PC-3 (cell line): ENCODE results near the gene LTBR. TPM values are rescaled to one million over a fixed set of nuclear protein-coding genes. Genes with fewer than 3 reads are reported as not detected.

Experiments
- ATAC-seq: fragments of 200-7000 bp; cut with Tn5 transposase; 2 replicates; pipeline ENCODE4 v1.9.1; 2020; ENCODE audit warnings: mild to moderate bottlenecking, moderate library complexity
- BruUV-seq: library from RNA; stranded (reverse); fragments of 400-500 nt; replicated peaks from 2 replicates; lab custom pipeline; 2021; lab: Mats Ljungman, UMichigan
- CTCF ChIA-PET: fragments of 300-600 bp; sonication (Branson Sonifier 250); formaldehyde crosslinking; loops from one replicate; lab custom pipeline; 2022; ENCODE audit warnings: antibody characterized with exemption; lab: Charles Lee
- POLR2A ChIA-PET: fragments of 300-600 bp; sonication (Branson Sonifier 250); formaldehyde crosslinking; loops from one replicate; lab custom pipeline; 2022; ENCODE audit warnings: antibody characterized with exemption; ENCODE audit not compliant: unreplicated experiment; lab: Charles Lee
- DNase-seq: peaks from one replicate; pipeline ENCODE4 v3.0.0-alpha.2; 2015
- H2AFZ ChIP-seq: fragments of 300-600 bp; sonication (generic); 2 replicates; pipeline ENCODE4 v1.6.0; 2016; ENCODE audit warnings: antibody characterized with exemption, low read length
- H3F3A ChIP-seq: fragments of 300-600 bp; sonication (generic); one replicate; pipeline ENCODE4 v1.6.0; 2017; ENCODE audit warnings: antibody characterized with exemption, low read length, control low read depth, mild to moderate bottlenecking; ENCODE audit not compliant: unreplicated experiment
- H3K27ac ChIP-seq: fragments of 300-600 bp; sonication (generic); 2 replicates; pipeline ENCODE4 v1.5.1; 2016; ENCODE audit warnings: mild to moderate bottlenecking, low read length
- H3K27me3 ChIP-seq: fragments of 300-600 bp; sonication (generic); 2 replicates; pipeline ENCODE4 v1.6.1; 2016; ENCODE audit warnings: low read length, mixed read lengths
- H3K36me3 ChIP-seq: fragments of 300-600 bp; sonication (generic); 2 replicates; pipeline ENCODE4 v1.6.1; 2016; ENCODE audit warnings: low read depth, mixed run types, low read length, mixed read lengths
- H3K4me1 ChIP-seq: fragments of 300-600 bp; sonication (generic); 2 replicates; pipeline ENCODE4 v1.5.1; 2016; ENCODE audit warnings: low read length; ENCODE audit not compliant: insufficient read depth
- H3K4me2 ChIP-seq: fragments of 300-600 bp; sonication (generic); 2 replicates; pipeline ENCODE4 v1.6.0; 2016; ENCODE audit warnings: low read length
- H3K4me3 ChIP-seq: fragments of 300-600 bp; sonication (generic); 2 replicates; pipeline ENCODE4 v1.5.1; 2016; ENCODE audit warnings: mild to moderate bottlenecking, low read length, mixed read lengths
- H3K79me2 ChIP-seq: fragments of 300-600 bp; sonication (generic); 2 replicates; pipeline ENCODE4 v1.6.1; 2017; ENCODE audit warnings: low read length, mixed read lengths
- H3K9ac ChIP-seq: fragments of 300-600 bp; sonication (generic); 2 replicates; pipeline ENCODE4 v1.6.0; 2016; ENCODE audit warnings: mild to moderate bottlenecking, low read length
- H3K9me2 ChIP-seq: fragments of 300-600 bp; sonication (generic); replicated peaks from 2 replicates; pipeline ENCODE4 v1.6.1; 2016; ENCODE audit warnings: mixed run types, low read length, mixed read lengths
- H3K9me3 ChIP-seq: fragments of 300-600 bp; sonication (generic); 2 replicates; pipeline ENCODE4 v1.6.1; 2016; ENCODE audit warnings: low read length, mixed read lengths
- H4K20me1 ChIP-seq: fragments of 300-600 bp; sonication (generic); 2 replicates; pipeline ENCODE4 v1.6.1; 2016; ENCODE audit warnings: low read length, mixed read lengths
- CTCF ChIP-seq: fragments of 300-600 bp; sonication (generic); conservative IDR thresholded peaks from 2 replicates; pipeline ENCODE4 v1.5.1; 2017; ENCODE audit warnings: antibody characterized with exemption, low read depth, mild to moderate bottlenecking, low read length
- EZH2 ChIP-seq: fragments of 300-600 bp; sonication (generic); IDR thresholded peaks from one replicate; pipeline ENCODE4 v1.6.1; 2017; ENCODE audit warnings: antibody characterized with exemption, mild to moderate bottlenecking, low read length; ENCODE audit not compliant: unreplicated experiment
- EZH2phosphoT487 ChIP-seq: fragments of 300-600 bp; sonication (generic); IDR thresholded peaks from 2 replicates; pipeline ENCODE4 v1.6.1; 2018; ENCODE audit warnings: mild to moderate bottlenecking, antibody characterized with exemption, low read length, borderline replicate concordance
- intact Hi-C: fragments of 100-400 bp; cut with micrococcal nuclease; formaldehyde crosslinking; loops from 2 replicates; pipeline ENCODE4 v1.9.0; 2023
- total RNA-seq: library from RNA; depleted of rRNA; stranded (reverse); fragments of >200 nt; gene quantifications from 2 replicates; pipeline ENCODE4 v1.2.3, GENCODE V29; 2014

LTBR gene
- total RNA-seq, 1 experiment from 2014 or later = 163 TPM

GRCh38 chr12:6367065-6367968, 16.6 kb upstream of the LTBR start:
- BruUV-seq = no TSS peak
- no peaks in the 10 kb centered on the region for H3K36me3 ChIP-seq
- peaks cover 10% of the 10 kb centered on the region; the same call in 1 of the 2 replicates for H3K79me2 ChIP-seq

GRCh38 chr12:6367969-6368892, 15.7 kb upstream of the LTBR start:
- Histone ChIP-seq H4K20me1 (no peaks in the 10 kb centered on the region), H3K9me2 (no peaks in the 10 kb centered on the region), H2AFZ (no peak overlapping the region), H3F3A (peaks cover 4% of the 10 kb centered on the region), H3K79me2 (peaks cover 10% of the 10 kb centered on the region; the same call in 1 of the 2 replicates), H3K27ac (peak overlapping the region; percentile 43), H3K4me1 (peaks cover 63% of the 10 kb centered on the region), H3K4me3 (no peak overlapping the region), H3K9ac (no peak overlapping the region), H3K36me3 (no peaks in the 10 kb centered on the region), H3K27me3 (no peaks in the 10 kb centered on the region), H3K4me2 (0 out of 2 replicates have a peak overlapping the region, but pooled peaks have one; percentile 21), H3K9me3 (no peaks in the 10 kb centered on the region)
- no TSS peak for BruUV-seq
- CTCF ChIA-PET = no interaction called here
- no peak for ATAC-seq
- intact Hi-C loops = no loop called here
- TF ChIP-seq EZH2 = no peak
- no peak; the same call in 1 of the 2 replicates for TF ChIP-seq CTCF
- TF ChIP-seq EZH2phosphoT487 = no peak
- DNase-seq = peak; percentile 54
- POLR2A ChIA-PET = interaction anchor here (0.6 kb wide), 2 partner anchors 74 to 376 kb away, joined by 3 read pairs; no protein-coding TSS in a partner anchor

More at GRCh38 chr12:6367065-6367968, 16.6 kb upstream of the LTBR start:
- 0 out of 2 replicates have a peak overlapping the region, but pooled peaks have one; percentile 21 for H3K4me2 ChIP-seq
- TF ChIP-seq EZH2 (no peak), CTCF (peak; percentile 39)
- 0 out of 2 replicates have a peak overlapping the region, but pooled peaks have one; percentile 23 for H3K27ac ChIP-seq
- peaks cover 2% of the 10 kb centered on the region for H3F3A ChIP-seq
- intact Hi-C loops = no loop called here
- DNase-seq (peak; percentile 36), ATAC-seq (no peak)
- peaks cover 59% of the 10 kb centered on the region for H3K4me1 ChIP-seq
- CTCF ChIA-PET = interaction anchor here (0.6 kb wide), 1 partner anchor 28 kb away, joined by 3 read pairs; no protein-coding TSS in a partner anchor
- no peak overlapping the region for H3K9ac ChIP-seq
- H3K27me3 ChIP-seq = no peaks in the 10 kb centered on the region
- POLR2A ChIA-PET = interaction anchor here (0.6 kb wide), 1 partner anchor 377 kb away, joined by 3 read pairs; no protein-coding TSS in a partner anchor
- no peak overlapping the region for H3K4me3 ChIP-seq
- H3K9me3 ChIP-seq = no peaks in the 10 kb centered on the region
- no peaks in the 10 kb centered on the region for H3K9me2 ChIP-seq
- H4K20me1 ChIP-seq = no peaks in the 10 kb centered on the region
- no peak overlapping the region for H2AFZ ChIP-seq
